22Rv1 (cell line): ENCODE results near the gene MATR3.

Experiments used
- H3K27ac ChIP-seq: fragments of 450-650 bp; 2 replicates; pipeline ENCODE4 v1.5.1; 2017
- CTCF ChIP-seq: fragments of 450-650 bp; IDR thresholded peaks from 2 replicates; pipeline ENCODE4 v1.5.1; 2017; ENCODE audit warnings: mild to moderate bottlenecking
- ZFX ChIP-seq: fragments of 450-650 bp; IDR thresholded peaks from 2 replicates; pipeline ENCODE4 v1.6.1; 2017; ENCODE audit warnings: antibody characterized with exemption, borderline replicate concordance

The MATR3 gene

GRCh38 chr5:139283252-139284166 is 10.0 kb upstream of the MATR3 start:
- H3K27ac ChIP-seq = no peak overlapping the region
- no peak for TF ChIP-seq ZFX
- no peak for TF ChIP-seq CTCF

- TF ChIP-seq ZFX = no peak
- no peak for TF ChIP-seq CTCF
- no peak overlapping the region for H3K27ac ChIP-seq
These were observed 9.2 kb upstream of the MATR3 start for GRCh38 chr5:139284295-139284694.

GRCh38 chr5:139285651-139286392 is 7.7 kb upstream of the MATR3 start:
- no peak overlapping the region for H3K27ac ChIP-seq
- TF ChIP-seq ZFX = no peak
- TF ChIP-seq CTCF = no peak

GRCh38 chr5:139287890-139288635 is 5.5 kb upstream of the MATR3 start:
- TF ChIP-seq ZFX = no peak
- TF ChIP-seq CTCF = peak; percentile 34
- peak overlapping the region; percentile 12; the same call in 1 of the 2 replicates for H3K27ac ChIP-seq

DNA sequence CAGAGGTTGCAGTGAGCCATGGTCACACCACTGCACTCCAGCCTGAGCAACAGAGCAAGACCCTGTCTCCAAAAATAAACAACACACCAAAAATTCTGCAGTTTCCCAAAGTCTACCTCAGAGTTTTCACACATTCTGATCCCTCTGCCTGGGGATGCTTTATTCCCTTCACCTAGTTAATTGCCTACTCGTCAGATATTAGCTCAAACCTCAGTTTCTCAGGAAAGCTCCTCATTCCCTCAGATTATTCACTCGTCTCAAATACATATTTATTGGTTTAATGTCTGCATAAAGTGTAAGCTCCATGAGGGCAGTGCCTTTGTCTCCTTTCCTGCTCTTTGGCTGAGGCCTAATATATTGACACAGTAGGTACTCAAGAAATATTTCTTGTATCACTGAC is 2.5 kb upstream of the MATR3 start:
- H3K27ac ChIP-seq = no peak overlapping the region
- TF ChIP-seq ZFX (no peak), CTCF (no peak)

- TF ChIP-seq CTCF = no peak
- no peak for TF ChIP-seq ZFX
- peak overlapping the region; percentile 99 for H3K27ac ChIP-seq
These were observed 386 bp upstream of the MATR3 start for GRCh38 chr5:139293202-139293506.
